Tibial nerve (tissue), 4 donors: ENCODE results near the gene KIF12. TPM values are rescaled to one million over a fixed set of nuclear protein-coding genes. Genes with fewer than 3 reads are reported as not detected.

Experiments
- DNase-seq, 2 donors: peaks; one replicate each; pipeline ENCODE4 v3.0.0-alpha.2; 2019; ENCODE audit warnings: low spot score in 2 of 2
- H3K27ac ChIP-seq, 4 donors: fragments of 200-600 bp; sonication (generic) in 3 of 4; one replicate each; pipeline ENCODE4 v1.5.1; 2017 to 2019; ENCODE audit warnings: mild to moderate bottlenecking in 1 of 4
- H3K27me3 ChIP-seq, 2 donors: fragments of 200-600 bp; sonication (generic) in 1 of 2; one replicate each; pipeline versions ENCODE4 v1.5.1 to v1.6.0; 2017 to 2019
- H3K36me3 ChIP-seq, 3 donors: fragments of 200-600 bp; sonication (generic); one replicate each; pipeline ENCODE4 v1.5.1; 2018 to 2019
- H3K4me1 ChIP-seq, 4 donors: fragments of 200-600 bp; sonication (generic) in 3 of 4; one replicate each; pipeline ENCODE4 v1.5.1; 2017 to 2019
- H3K4me3 ChIP-seq, 4 donors: fragments of 200-600 bp; sonication (generic) in 3 of 4; one replicate each; pipeline ENCODE4 v1.5.1; 2017 to 2019; ENCODE audit warnings: mild to moderate bottlenecking in 1 of 4, moderate library complexity in 1 of 4
- H3K9me3 ChIP-seq, 4 donors: fragments of 200-600 bp; sonication (generic) in 3 of 4; one replicate each; pipeline ENCODE4 v1.5.1; 2017 to 2019
- EP300 ChIP-seq, 2 donors: sonication (generic); formaldehyde crosslinking; IDR thresholded peaks; one replicate each; pipeline ENCODE4 v1.6.1; 2017; ENCODE audit warnings: antibody characterized with exemption in 2 of 2, mild to moderate bottlenecking in 1 of 2
- POLR2A ChIP-seq, 2 donors: fragments of 450-650 bp; IDR thresholded peaks; one replicate each; pipeline ENCODE4 v1.6.1; 2017; ENCODE audit warnings: antibody characterized with exemption in 2 of 2, mild to moderate bottlenecking in 2 of 2, moderate library complexity in 2 of 2
- WGBS, 2 donors: methylation state at CpG; one replicate each; pipeline ENCODE4 v1.1.5; 2018; 5-methylcytosine and 5-hydroxymethylcytosine counted together
- total RNA-seq, 4 donors: library from RNA; depleted of rRNA; stranded (reverse); fragments of >200 nt; gene quantifications; one replicate each; pipeline ENCODE4 v1.1.0, GENCODE V29; 2016
- TF ChIP-seq, protein P1 (sequence below), 5 experiments: fragments of 200-600 bp in 3 of 5; fragments of 450-650 bp in 2 of 5; sonication (generic) in 3 of 5; IDR thresholded peaks; one replicate each; pipeline ENCODE4 v1.5.1; 2016 to 2019; ENCODE audit warnings: antibody characterized with exemption in 5 of 5, mild to moderate bottlenecking in 3 of 5, moderate library complexity in 2 of 5

The KIF12 gene
- total RNA-seq, 4 donors from 2014 or later = not detected

DNA sequence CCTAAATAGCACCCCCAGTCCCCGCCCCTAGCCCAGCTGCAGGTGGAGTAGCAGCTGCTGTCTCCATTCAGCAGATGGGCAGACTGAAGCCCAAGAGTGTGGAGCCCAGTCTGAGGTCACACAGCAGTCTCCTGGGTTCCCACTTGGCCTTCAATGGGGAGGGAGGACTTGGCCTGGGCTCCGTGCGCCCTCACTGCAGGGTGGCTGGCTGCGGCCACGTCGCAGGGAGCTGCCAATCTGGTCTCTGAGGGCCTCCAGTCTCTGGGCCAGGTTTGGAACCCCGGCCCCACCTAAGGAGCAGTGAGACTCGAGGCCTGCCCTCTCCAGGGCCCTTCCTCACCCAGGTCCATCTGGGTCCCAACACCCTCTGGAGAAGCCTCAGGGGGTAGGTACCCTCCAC lies 7.4 kb downstream of the KIF12 start:
- no peak for DNase-seq
- peaks cover 0 to 5% of the 10 kb centered on the region in 2 donors for H3K27me3 ChIP-seq
- H3K9me3 ChIP-seq = no peaks in the 10 kb centered on the region
- H3K27ac ChIP-seq = no peak overlapping the region
- H3K36me3 ChIP-seq = no peaks in the 10 kb centered on the region
- H3K4me1 ChIP-seq = no peaks in the 10 kb centered on the region
- WGBS, 2 donors = 82 to 92% methylated on average over 3 to 8 of the region's 8 CpGs
- TF ChIP-seq, protein P1, sequence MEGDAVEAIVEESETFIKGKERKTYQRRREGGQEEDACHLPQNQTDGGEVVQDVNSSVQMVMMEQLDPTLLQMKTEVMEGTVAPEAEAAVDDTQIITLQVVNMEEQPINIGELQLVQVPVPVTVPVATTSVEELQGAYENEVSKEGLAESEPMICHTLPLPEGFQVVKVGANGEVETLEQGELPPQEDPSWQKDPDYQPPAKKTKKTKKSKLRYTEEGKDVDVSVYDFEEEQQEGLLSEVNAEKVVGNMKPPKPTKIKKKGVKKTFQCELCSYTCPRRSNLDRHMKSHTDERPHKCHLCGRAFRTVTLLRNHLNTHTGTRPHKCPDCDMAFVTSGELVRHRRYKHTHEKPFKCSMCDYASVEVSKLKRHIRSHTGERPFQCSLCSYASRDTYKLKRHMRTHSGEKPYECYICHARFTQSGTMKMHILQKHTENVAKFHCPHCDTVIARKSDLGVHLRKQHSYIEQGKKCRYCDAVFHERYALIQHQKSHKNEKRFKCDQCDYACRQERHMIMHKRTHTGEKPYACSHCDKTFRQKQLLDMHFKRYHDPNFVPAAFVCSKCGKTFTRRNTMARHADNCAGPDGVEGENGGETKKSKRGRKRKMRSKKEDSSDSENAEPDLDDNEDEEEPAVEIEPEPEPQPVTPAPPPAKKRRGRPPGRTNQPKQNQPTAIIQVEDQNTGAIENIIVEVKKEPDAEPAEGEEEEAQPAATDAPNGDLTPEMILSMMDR (IDR thresholded peaks at IDR 0.05) = no peak
- TF ChIP-seq EP300 (IDR thresholded peaks at IDR 0.05) = no peak
- TF ChIP-seq POLR2A (IDR thresholded peaks at IDR 0.05) = no peak
- no peak overlapping the region for H3K4me3 ChIP-seq

DNA sequence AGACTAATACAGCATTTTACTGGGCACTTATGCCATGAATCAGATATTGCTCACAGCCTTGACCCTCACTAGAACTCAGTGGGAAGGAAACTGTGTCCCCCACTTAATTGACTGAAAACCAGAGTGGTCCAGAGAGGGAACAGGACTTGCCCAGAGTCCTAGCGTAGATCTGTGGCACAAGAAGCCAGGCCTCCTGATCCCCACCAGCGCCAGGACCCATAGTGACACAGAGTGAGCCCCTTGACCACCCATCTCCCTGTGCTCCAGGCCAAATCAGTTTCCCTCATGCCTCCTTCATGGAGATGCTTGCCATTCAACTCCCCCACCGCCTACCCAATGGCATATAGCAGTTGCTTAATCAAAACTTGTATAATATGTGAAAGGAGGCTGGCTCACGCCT lies 8.3 kb downstream of the KIF12 start:
- no peaks in the 10 kb centered on the region for H3K36me3 ChIP-seq
- no peaks in the 10 kb centered on the region for H3K27me3 ChIP-seq
- no peaks in the 10 kb centered on the region for H3K9me3 ChIP-seq
- no peak for DNase-seq
- WGBS, 2 donors = 95 to 97% methylated on average over 4 of the region's 4 CpGs
- no peaks in the 10 kb centered on the region for H3K4me1 ChIP-seq
- H3K4me3 ChIP-seq = no peak overlapping the region
- TF ChIP-seq, protein P1 (IDR thresholded peaks at IDR 0.05) = no peak
- TF ChIP-seq POLR2A (IDR thresholded peaks at IDR 0.05) = no peak
- no peak for TF ChIP-seq EP300 (IDR thresholded peaks at IDR 0.05)
- no peak overlapping the region for H3K27ac ChIP-seq

DNA sequence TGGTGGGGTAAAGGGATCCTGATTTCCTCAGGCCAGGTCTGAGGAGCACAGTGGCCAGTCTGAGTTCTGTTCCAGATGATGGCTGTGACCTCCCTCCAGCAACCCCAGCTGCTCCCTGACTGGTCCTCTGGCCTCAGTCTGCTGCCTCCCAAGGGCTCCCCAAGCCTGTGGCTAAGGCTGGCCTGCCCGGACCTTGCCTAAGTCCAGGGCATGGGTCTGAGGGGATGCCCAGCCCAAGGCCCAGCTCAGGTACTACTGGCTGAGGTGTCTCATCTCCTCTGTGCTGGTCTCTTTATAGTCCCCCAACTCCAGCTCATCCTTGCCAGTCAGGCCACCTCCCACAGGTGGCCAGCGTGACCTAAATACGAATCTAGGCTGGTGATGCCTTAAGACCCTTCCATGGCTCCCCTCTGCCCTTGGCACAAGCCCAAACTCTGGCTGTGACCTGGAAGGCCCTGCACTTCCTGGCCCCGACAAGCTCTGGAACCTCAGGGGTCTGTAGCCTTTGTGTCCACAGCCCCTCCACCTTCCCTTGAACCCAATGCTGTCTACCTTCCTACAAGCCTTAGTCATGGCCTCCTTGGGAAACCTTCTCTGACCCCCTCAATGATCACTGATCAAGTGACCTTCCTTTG lies 9.8 kb downstream of the KIF12 start:
- H3K4me3 ChIP-seq = no peak overlapping the region
- DNase-seq = no peak
- no peaks in the 10 kb centered on the region for H3K27me3 ChIP-seq
- TF ChIP-seq, protein P1 (IDR thresholded peaks at IDR 0.05) = no peak
- H3K36me3 ChIP-seq = no peaks in the 10 kb centered on the region
- no peaks in the 10 kb centered on the region for H3K4me1 ChIP-seq
- H3K27ac ChIP-seq = no peak overlapping the region
- no peaks in the 10 kb centered on the region for H3K9me3 ChIP-seq
- 78 to 85% methylated on average over 4 of the region's 4 CpGs for WGBS, 2 donors

DNA sequence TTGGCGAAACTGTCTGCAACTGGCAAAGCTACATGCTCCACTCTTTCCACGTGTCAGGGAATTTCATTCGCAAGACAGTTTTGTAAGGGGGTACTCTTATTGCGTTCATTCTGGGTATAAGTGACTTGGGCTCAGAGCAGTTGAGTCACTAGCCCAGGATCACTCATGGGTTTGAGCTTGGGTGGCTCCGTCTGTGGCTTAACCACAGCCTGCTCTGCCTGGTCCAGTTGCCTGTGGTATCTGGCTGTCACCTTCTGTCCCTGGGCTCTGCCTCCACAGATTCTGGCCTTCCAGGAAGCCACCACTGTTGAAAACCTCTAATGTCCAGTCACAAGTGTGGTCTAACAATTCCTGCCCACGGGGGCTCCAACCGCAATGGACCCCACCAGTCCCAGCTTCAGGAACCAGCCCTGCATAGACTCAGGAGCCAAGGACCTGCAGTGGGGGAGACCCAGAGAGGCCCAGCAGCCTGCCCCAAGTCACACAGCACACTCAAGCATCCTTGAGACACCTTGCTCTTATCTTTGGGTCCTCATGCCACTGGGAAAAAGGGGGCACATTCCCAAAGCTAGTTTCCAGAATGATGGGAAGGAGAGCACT lies 10.4 kb downstream of the KIF12 start:
- Histone ChIP-seq H3K27ac (no peak overlapping the region), H3K36me3 (no peaks in the 10 kb centered on the region), H3K27me3 (no peaks in the 10 kb centered on the region), H3K9me3 (no peaks in the 10 kb centered on the region), H3K4me1 (no peaks in the 10 kb centered on the region), H3K4me3 (no peak overlapping the region)
- 91 to 93% methylated on average over 6 to 7 of the region's 7 CpGs for WGBS, 2 donors
- TF ChIP-seq POLR2A (IDR thresholded peaks at IDR 0.05) = no peak
- DNase-seq = no peak

DNA sequence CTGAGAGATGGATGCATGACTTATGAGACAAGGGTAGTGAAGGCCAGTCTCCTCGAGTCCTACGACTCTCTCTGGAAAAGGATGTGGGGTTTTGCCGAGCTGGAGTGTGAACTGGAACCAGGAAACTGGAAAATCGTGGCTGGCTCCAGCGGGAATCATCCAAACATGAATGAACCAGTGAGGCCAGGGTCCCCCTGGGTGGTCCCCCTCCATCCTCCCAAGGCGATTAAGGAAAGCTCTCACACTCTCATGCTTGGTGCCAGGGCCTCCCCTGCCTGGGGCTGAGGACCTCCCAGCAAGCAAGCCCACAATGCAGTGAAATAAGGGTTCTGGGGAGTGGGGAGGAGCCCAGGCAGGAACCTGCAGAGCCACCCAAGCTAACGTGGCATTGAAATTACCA lies 11.4 kb downstream of the KIF12 start:
- 76% methylated on average over 7 of the region's 7 CpGs for WGBS, 2 donors
- no peak overlapping the region for H3K27ac ChIP-seq
- H3K36me3 ChIP-seq = no peaks in the 10 kb centered on the region
- no peaks in the 10 kb centered on the region for H3K9me3 ChIP-seq
- TF ChIP-seq POLR2A (IDR thresholded peaks at IDR 0.05) = no peak
- TF ChIP-seq EP300 (IDR thresholded peaks at IDR 0.05) = no peak
- TF ChIP-seq, protein P1 (IDR thresholded peaks at IDR 0.05) = no peak
- no peak for DNase-seq
- H3K4me3 ChIP-seq = no peak overlapping the region
- H3K4me1 ChIP-seq = peaks cover 0 to 4% (median 0%) of the 10 kb centered on the region in 4 donors
- H3K27me3 ChIP-seq = no peaks in the 10 kb centered on the region
